GM20431 (cell line): ENCODE results near the gene MAP3K6.

Experiments used
- in situ Hi-C: fragments of 300-500 bp; cut with MseI, MboI; formaldehyde crosslinking; loops from one replicate; pipeline ENCODE4 v1.15.0; 2020; ENCODE audit warnings: low sequenced_read_pairs; ENCODE audit not compliant: unreplicated experiment

MAP3K6 gene

DNA sequence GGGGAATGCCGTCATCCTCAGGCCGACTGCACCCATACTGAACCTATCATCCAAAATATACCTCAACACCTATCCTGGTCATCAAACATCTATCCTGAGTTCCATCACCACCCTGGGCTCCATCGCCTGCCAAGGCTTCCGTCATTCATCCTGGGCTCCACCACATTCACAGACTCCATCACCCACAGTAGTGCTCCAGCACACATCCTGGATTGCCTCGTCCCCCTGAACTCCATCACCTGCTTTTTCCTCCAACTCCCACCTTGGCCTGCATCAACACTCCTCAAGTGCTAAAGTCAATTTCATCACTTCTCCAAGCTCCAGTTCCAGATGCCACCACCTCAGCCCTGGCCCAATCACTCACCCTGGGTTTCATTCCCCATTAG lies 7.8 kb downstream of the MAP3K6 start:
- in situ Hi-C loops = no loop called here

DNA sequence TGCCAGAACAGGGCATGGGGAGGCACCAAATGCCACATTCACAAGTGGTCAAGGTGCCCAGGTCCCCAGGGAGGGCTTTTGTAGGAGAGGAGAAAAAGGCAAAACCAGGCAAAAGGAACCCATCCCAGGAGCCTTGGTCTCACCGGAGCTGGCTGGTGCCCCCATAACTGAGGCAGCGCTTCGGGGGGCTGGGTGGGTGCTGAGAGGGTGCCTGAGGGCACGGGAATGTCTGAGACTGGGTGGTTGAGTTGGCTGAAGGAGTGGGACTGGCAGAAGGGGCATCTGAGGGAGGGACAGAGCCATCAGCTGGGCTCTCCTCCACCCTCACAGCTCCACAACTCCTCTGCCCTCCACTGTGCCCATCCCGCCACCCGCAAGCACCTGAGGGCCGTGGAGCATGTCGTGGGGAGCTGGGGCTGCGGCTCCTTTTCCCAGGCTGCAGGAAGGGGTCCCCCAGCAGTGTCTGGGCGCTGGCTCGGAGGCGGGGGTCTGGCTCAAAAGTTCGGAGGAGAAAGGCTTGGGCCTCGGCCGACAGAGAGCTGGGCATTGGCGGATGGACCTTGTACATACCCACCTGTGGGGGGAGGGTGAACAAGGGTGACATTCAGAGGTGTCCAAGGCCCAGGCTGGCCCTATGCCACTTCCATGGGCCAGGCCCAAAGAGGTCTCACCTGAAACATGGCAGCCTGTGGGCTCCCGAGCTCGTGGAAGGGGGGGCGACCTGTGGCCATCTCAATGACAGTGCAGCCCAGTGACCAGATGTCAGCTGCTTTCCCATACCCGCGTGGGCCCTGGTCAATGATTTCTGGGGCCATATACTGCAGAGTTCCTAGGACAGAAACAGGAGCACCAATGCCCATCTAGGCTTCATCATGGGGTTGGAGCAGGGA lies 8.5 kb downstream of the MAP3K6 start:
- in situ Hi-C loops = no loop called here

DNA sequence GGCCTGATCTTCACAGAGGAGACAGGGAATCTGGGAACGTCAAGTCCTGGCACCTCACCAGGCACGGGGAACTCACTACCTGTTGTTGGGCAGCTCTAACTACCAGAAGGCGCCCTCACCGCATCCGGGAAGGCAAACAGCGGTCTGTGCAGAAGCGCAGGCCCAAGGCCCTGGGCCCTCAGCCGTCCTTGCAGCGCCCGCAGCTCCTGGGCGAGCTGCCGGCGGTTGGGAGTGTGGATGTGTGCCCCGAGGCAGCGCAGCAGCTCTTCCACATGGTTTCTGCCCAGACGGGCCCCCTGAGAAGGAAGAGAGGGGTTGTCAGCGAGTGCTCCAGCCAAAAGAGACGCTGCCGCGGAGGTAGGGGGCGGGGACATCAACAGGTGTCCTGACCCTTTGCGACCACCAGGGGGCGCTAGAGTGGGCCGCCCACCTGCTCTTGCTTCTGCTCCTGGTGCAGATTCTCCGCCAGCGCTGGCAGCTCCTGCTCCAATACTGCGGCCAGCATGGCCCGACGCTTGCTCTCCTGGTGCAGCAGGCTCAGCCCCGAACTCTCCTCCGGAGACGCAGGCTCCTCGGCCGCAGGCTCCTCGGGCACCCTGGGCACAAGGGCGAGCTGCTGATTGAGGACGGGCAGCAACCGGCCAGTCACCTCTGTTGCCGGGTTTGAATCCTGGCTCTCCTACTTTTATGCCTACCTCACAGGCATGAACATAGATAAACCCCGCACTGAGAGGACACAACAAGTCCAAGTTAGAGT lies 9.3 kb downstream of the MAP3K6 start:
- in situ Hi-C loops = no loop called here

DNA sequence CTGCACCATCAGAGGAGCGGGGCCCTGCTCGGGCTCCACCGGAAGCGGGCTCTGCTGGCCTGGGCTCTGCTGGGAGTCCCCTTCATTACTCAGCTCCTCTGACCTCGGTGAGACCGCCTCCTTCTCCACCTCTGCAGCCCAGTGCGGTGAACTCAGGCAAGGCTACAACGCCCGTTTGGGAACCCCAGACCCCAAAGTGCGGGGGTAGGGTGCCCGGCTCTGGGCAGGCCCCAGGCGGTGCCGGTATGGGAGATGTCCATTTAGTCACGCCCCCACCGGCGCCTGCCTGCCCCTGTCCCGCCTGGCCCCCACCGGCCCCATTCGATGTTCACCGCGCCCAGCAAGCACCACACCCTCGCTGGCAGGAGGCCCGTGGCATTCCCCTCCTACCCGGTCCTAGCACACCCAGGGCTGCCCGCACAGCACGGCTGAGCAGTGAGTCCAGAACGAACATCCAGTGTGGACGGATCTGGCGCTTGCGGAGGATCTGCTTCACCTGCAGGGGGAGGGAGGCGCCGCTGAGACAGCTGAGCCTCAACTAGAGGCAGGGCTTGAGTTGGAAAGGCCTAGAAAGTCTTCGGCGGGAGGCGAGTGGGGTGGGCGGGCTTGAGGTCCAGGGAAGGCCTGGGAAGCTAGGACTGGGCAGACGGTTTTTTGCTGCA lies 10.0 kb downstream of the MAP3K6 start:
- in situ Hi-C loops = no loop called here

DNA sequence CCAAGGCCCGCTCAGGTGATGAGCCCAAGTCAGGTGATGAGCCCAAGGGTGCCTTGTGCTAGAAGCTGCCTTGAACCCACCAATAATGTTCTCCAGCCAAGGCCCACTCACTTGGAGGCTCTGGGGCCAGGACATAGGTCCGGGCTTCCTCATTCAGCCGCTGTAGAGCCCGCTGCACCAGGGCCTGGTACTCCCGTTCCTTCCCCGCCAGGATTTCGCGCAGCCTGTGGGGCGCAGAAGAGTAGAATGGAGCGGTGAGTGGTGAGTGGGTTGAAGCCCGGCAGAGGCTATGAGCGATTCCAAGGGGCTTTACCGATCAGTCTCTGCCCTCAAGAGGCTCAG lies 10.5 kb downstream of the MAP3K6 start:
- in situ Hi-C loops = no loop called here

DNA sequence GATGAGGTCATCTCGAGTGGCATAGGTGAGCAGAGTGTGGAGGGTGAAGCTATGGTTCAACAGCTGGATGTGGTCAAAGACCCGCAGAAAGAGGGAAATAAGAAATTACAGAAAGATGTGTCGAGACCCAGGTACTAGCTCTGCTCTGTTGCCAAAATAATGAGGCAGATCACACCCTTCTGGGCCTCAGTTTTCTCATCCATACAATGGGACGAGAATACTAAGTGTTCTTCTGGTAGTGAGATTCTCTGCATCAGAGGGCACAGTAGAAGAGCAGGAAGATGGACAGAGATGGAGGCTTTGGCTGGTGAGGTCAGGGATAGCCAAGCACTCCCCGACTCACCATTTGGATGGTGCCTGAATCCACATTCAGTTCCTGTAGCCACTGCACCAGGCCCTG lies 11.1 kb downstream of the MAP3K6 start:
- in situ Hi-C loops = no loop called here

DNA sequence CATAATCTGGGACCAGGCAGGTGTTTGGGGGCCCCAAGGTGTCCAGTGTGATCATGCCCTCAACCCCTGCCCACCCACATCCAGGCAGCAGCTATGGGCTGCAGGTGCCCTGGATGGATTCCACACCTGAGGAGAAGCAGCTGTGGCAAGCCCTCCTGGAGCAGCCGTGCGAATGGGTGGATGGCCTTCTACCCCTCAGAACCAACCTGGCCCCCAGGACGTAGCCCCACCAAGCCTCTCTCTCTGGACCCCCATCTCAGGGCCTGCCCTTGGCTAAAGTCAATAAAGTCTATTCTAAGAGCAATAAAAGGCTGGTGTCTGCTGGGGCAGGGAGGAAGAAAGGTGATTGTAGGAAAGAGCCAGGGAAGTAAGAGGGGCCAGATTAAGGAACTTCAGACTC lies 13.1 kb downstream of the MAP3K6 start:
- in situ Hi-C loops = no loop called here

DNA sequence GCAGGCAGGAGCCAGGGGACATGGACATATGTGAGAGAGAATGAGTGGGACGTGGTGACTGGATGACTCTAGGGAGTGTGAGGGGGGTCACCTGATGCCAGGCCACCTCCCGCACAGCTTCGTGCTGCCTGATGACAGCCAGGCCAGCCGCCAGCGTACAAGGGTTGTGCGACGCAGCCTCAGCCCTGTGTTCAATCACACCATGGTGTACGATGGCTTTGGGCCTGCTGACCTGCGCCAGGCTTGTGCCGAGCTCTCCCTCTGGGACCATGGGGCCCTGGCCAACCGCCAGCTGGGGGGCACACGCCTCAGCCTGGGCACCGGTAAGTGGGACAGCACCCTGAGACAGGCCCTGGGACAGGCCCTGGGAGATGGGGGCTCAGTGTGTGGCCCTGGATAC lies 13.6 kb downstream of the MAP3K6 start:
- in situ Hi-C loops = no loop called here

DNA sequence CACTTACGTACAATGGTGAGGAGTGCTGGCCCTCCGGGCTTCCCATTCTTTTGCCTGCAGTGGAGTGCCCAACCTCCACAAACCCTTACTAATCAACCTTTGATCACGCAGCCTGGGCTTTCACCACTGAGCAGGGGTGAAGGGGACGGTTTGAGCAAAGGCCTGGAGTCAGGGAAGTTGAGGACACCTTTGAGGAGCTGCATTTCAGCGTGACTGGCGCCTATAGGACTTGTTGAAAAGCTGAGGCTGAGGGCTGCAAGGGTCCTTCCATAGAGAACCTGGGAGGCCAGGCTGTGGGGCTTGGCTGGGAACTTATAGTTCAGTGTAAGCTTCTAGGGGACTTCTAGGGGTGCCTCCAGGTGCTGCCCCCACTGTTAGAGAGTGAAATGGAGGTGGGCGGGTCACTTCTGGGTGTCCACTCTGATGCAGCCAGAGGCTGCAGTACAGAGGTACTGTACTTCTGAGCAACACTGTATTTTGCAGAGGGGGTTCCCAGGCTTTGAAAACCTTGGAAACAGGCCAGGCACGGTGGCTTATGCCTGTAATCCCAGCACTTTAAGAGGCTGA lies 15.1 kb downstream of the MAP3K6 start:
- in situ Hi-C loops = no loop called here

DNA sequence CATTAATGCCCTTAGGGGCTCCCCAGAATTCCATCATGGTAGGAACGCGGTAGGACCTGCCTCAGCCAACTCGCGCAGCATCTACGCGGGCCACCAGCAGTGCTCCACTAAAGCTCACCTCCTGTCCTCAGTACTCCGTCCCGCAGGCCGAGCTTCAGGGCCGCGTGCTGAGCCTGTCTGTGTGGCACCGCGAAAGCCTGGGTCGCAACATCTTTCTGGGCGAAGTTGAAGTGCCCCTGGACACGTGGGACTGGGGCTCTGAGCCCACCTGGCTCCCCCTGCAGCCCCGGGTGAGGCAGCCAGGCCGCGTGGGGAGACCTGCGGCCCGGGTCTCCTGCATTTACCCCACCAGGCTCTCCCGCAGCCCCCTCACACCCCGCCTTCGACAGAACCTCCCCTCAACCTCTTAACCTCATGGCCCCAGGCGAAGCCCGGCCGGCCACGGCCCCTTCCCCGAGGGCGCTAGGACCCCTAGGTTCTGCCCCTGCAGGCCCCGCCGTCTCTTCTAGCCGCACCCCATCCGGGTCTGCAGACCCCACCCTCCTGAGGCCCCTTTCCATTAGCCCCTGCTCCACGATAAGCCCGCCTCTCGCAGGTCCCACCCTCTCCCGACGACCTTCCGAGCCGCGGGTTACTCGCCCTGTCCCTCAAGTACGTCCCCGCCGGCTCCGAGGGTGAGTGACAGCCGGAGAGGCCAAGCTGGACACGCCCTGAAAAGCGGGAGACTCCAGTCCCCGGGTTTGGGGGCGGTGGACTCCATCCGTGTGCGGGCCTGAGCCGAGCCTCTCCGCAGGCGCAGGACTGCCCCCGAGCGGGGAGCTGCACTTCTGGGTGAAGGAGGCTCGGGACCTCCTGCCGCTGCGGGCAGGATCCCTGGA lies 15.9 kb downstream of the MAP3K6 start:
- in situ Hi-C loops = no loop called here

DNA sequence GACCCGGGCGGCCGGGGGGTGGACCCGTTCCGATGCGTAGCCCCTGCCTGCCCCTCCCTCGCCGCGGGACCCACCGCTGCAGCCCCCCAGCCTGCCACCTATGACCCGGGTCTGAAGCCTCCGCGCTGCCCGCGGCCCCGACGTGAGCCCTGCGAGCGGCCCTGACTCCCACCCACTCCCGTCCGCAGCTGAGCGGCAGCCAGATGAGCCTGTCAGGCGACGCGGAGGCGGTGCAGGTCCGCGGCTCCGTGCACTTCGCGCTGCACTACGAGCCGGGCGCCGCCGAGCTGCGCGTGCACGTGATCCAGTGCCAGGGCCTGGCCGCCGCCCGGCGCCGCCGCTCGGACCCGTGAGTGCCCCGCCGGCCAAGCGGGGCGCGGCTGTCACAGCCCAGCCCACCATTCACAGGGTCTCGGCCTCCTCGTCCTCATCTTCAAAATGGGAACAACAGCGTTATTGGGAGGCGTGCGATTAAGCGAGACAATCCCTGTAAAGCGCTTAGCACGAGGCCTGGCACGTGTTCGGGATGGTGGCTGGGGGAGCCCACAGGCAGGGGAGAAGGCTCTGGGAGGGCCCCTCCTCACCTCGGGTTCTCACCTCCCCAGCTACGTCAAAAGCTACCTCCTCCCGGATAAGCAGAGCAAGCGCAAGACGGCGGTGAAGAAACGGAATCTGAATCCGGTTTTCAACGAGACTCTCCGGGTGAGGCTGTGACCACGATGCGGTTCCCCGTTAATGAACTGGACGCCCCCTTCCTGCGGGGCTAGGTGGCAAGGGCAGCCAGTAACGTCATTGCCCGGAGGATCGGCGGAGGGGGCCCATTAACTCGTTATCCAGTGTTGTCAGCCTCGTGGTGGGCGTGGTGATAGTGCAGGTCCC lies 16.7 kb downstream of the MAP3K6 start:
- in situ Hi-C loops = no loop called here

DNA sequence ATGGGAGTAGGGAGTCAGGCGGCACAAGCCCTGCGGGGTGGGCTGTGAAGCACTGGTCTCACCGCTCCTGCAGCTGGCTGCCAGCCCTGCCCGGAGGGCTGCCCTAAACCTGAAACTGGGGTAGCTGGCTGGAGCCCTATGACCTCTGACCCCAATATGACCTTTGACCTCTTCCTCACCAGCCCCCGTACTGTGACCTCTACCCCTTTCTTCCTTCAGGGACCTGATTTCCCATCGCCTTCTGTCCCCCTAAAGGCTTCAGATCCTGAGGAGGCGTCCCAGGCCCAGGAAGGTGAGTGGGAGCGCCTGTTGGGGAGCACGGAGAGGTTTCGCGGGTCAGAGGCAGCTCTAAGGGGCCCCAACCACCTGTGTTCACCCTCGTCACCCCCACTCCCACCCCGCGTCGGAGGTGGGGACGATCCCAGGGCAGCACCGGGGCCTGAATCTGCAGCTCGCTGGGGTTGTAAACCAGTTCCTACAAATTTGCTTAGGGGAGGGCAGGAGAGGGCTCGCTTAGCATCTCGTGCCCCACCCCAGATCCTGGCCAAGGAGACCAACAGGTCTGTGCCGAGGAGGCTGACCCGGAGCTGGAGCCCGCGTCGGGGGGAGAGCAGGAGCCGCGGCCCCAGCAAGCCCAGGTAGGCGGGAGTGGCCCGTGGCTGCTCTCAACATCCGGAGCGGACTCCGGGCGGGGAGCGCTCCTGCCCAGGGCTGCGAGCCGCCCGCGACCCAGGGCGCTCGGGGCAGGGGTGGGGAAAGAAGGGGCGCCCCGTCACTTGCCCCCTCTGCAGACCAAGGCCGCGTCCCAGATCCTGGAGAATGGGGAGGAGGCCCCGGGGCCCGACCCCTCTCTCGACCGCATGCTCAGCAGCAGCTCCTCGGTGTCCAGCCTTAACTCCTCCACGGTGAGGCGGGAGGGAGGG lies 17.6 kb downstream of the MAP3K6 start:
- in situ Hi-C loops = no loop called here

DNA sequence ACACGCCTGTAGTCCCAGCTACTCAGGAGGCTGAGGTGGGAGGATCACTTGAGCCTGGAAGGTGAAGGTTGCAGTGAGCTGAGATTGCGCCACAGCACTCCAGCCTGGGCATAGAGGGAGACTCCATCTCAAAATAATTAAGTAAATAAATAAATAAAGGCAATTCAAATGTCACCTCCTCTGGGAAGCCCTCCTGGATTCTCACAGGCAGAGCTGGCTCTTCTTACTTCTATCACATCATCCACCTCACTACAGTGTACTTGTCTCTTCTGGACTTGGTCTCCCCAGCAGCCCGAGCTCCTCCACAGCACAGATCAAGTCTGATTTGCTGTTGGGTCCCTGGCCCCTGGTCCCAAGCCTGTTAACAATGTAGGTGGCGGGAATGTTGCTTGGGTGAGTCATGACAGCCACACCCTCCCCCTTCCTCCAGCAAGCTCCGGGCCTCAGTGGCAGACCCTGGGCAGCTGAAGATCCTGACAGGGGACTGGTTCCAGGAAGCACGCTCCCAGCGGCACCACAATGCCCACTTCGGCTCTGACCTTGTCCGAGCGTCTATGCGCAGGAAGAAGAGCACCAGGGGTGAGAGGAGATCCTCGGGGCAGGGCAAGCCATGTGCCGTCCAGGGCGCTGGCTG lies 19.7 kb downstream of the MAP3K6 start:
- in situ Hi-C loops = no loop called here

DNA sequence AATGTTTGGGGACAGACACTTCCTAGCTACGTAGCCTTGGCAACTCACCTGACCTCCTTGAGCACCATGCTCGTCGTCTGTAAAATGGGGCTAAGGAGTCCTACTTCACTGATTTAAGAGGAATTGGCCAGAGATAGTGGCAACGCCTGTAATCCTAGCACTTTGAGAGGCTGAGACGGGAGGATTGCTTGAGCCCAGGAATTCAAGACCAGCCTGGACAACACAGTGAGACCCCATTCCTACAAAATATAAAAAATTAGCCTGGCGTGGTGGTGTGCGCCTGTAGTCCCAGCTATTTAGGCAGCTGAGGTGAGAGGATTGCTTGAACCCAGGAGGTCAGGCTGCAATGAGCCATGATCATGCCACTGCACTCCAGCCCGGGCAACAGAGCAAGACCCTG lies 20.4 kb downstream of the MAP3K6 start:
- in situ Hi-C loops = no loop called here

DNA sequence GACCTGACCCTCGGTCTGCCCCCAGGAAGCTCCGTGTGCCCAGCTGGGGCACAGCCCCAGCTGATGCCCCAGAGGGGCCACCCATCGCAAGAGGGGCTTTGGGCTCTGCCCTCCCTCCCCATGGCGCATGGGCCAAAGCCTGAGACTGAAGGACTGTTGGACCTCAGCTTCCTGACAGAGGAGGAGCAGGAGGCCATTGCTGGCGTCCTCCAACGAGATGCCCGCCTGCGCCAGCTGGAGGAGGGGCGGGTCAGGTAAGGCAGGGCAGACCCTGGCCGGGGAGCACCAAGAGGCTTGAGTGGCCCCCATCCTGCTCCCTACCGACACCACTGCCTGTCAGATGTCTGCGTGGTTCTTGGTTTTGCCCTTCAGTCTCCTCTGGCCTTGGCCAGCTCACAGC lies 21.5 kb downstream of the MAP3K6 start:
- in situ Hi-C loops = no loop called here

DNA sequence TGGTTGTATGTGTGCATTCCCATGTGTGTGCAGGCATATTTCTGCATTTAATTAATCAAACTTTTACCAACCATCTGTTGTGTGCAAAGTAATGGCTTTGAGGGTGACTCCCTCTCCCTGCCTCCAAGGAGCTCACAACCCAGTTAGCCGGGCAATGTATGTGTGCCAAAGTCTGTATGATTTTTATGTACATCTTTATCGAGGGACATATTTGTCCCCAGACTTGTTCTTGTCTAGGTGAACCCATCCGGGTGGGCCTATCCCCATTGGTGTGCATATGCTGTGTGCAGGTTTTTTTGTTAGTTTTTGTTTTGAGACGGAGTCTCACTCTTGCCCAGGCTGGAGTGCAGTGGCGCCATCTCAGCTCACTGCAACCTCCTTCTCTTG lies 23.1 kb downstream of the MAP3K6 start:
- in situ Hi-C loops = no loop called here

DNA sequence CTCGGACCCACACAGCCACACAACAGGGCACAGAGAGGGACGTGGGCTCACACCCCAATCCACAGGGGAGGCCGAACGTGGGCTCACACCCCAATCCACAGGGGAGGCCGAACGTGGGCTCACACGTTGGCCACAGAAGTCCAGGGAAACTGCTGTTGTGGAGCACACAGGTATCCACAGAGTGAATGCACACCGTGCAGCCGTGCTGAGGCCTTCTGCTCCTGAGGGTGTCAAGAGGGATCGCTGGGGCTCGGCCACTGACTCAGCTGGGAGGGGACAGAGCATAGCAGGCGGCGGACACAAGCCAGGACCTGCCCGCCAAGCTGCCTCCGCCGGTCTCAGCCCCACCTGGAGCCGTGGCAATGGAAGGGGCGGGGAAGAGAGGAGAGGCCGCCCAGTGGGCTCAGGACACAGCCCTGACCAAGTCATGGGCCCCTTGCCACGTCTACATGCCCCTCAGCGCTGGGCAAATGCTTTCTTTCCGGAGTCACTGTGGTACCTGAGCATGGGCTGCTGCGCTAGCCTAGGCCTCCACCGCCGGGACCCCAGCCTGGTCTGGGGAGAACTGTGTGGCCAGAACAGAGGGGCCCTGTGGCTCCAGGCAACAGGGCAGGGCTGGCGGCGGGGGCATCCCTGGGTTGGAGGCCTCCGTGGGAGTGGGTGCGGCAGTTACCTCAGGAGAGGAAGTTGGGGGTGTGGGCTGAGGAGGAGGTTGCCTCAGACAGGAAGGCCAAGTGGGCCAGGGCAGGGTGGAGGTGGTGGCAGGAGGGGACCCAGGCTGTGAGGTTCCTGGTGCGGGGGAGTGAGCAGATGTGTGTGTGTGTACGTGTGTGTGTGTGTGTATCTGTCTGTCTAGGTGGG lies 23.8 kb downstream of the MAP3K6 start:
- in situ Hi-C loops = no loop called here
